GM19239 (cell line): Measurements from ENCODE around the gene CDH13.

Source experiments
- DNase-seq: peaks from one replicate; pipeline ENCODE4 v3.0.0; 2011; ENCODE audit warnings: low spot score; ENCODE audit not compliant: insufficient read length
- FAIRE-seq: peaks from 2 replicates; lab custom pipeline; 2011; peaks lifted over from hg19 to GRCh38; lab: Jason Lieb, UNC

CDH13 gene

GRCh38 chr16:83592778-83593177, 966.0 kb downstream of the CDH13 start:
- no peak for FAIRE-seq
- DNase-seq: no peak

DNA sequence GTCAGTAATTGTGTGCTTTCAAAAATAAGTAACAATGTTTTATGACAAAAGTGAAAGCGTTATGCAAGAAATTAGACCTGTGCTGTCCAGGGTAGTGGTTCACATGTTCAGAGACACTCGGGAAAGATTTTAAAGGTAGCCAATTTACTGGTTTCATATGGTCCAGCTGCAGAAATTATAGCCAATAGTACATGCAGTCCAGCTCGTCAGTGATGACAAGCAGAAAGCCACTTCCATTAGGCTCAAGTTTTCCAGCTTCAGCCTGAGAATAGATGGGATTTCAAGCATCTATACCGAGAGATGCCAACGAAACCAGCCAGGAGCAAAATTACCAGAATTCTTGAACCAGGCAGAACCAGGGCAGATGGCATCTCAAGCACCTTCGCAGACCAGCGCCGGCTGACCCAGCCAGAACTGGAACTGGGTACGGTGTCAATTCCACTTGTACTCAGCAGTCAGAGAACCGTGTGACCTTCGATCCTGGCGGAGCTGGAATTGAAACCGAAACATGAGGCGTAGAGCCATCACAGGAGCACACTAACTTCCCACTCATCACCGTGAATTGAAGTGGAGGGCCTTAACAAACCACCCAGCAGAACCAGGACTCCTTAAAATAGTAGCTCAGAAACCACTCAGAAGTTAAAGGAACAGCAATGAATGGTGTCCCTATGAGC, 973.2 kb downstream of the CDH13 start:
- DNase-seq (no peak), FAIRE-seq (no peak)

DNA sequence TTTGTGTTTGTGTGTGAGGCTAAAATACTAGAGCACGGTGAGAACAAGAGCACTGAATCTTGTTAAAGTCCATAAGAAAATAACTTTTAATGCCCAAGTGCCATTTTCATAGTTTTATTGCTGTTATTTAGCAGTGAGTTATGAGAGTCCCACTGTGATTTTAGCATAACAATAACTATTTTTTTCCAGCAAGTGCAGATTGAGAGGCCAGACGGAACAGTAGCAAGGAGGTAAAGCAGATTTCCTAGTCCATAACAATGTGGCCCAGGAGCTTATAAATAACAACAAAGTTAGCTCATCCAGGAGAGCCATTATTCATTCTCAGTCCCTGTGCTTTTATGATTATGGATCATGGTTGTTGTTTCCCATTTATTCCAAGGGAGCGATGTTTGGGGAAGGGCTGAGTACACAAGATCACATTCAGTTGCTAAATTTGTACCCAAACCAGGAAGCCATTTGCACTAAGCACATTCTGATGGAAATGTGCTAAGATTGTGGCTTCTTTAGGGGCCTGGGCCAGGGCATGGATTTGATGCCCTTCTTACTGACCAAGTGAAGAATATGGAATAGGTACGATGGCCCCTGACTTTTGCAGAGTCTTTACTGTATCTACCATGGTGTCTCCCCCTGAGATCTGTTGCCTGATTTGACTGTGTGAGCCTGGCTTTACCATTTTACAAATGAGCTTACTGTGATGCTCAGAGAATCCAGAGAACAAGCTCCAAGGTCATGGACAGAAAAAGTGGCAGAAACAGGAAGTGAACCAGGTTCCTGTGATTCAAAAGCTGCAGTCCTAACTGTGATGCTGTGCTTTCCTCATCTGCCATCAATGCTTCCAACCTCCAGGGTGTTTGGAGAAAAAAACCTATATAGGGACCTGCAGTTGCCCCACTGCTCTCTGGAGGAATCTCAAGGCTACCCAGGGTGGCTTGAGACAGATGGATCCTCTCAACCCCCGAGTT, 976.3 kb downstream of the CDH13 start:
- DNase-seq (no peak), FAIRE-seq (no peak)

- DNase-seq (no peak), FAIRE-seq (no peak)
Observed at GRCh38 chr16:83603723-83604570, 977.2 kb downstream of the CDH13 start.

GRCh38 chr16:83606486-83607030, 979.8 kb downstream of the CDH13 start:
- FAIRE-seq: no peak
- DNase-seq: no peak

GRCh38 chr16:83609178-83609577, 982.4 kb downstream of the CDH13 start:
- no peak for FAIRE-seq

DNA sequence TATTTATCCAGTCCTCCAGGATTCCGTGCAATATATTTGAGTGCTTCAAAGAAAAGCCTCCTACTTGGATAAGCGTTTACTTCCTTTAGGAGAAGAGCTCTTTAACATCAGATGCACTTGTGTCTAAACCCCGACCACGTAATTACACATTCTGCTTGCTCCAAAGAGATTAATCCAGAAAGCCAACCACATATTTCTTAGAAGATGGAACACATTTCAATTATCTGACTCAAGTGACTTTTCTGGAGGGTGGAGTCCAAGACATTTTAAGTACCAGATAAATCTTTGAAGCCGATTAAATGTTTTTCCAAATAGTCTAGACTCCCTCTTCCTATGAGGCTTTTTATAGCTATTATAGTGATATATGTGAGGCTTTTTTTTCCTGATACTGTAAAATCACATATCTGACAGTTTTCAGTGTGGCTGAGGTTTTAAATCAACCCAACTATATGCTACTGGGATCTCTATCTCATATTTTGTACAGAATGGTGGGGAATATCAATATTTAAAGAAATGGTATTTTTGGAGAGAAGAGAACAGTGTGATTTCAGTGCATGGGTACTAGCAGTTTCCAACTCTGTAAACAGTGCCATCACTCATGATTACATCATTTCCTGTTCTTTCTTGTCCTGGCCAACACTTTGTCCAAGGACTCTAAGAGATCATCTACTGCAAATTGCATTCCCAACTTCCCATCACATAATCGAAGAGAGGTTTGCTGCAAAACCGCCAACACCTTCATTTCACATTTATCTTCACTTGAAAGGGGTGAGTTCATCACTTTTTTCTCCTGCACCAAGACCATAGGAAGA, 988.6 kb downstream of the CDH13 start:
- FAIRE-seq (no peak), DNase-seq (no peak)

More at GRCh38 chr16:83609178-83609577, 982.4 kb downstream of the CDH13 start:
- no peak for DNase-seq

GRCh38 chr16:83615953-83616350, 989.2 kb downstream of the CDH13 start:
- FAIRE-seq: no peak
- DNase-seq: no peak

GRCh38 chr16:83619381-83620150, 992.8 kb downstream of the CDH13 start:
- DNase-seq: no peak
- FAIRE-seq: no peak

DNA sequence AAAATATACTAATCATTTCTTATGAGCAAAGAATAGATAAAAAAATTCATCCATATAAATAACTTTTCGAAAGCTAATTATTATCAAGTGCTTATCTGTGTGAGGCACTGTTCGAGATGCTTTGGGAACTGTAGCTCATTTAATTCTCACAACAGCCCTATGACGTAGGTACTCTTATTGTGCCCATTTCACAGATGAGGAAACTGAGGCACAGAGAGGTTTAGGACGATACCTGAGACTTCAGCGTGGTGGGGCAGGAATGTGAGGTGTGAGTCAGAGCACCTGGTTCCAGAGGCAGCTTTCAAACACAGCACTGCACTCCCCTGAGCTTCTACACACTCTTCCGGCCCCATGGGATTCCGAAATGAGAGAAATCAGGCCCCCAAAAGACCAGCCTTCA, 995.2 kb downstream of the CDH13 start:
- no peak for FAIRE-seq
- no peak for DNase-seq

DNA sequence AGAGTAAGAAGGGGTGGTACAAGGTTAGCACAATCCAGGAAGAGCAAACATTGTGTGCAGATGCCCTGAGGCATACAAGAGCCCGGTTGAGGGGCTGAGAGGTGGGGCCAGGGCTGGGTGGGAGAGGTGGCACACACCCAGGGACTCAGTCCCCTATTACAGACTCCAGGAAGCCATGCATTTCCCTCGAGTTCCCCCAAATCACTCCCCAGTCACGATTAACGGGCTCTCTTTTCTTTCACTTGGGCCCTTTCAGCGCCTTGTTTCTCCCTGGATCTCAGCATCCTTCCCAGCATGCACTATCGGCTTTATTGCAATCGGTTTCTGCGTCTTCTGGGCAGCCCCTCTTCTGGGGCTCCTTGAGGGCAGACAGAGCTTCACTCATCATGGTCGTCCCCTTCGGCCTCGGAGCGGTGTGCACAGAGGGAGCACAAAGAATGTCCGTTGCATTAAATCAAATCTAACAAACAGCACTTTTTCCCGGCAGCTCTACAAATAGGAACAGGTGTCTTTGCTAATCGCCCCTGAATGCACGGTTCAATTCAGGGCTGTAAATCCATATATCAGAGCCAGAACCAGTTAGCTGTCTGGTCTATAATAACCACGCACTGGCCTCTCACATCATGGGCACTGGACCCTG, 996.4 kb downstream of the CDH13 start:
- FAIRE-seq (no peak), DNase-seq (no peak)

DNA sequence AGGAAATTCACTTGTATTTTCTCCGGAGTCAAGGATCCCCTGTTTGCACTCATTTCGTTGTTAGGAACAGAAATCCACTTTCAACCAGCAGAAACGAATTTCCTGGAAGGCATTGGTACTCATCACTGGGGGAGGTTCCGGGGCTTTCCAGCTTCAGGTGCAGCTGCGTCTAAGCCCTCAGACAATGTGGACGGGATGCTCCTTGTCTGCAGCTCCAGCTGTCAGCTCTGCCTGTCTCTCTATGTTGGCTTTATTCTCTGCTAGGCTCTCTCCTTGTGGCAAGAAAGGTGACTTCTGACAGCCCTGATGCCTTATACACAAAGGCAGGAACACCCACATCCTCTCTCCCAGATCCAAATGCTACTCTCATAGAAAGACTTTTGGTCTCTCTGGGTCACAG, 997.1 kb downstream of the CDH13 start:
- FAIRE-seq (no peak), DNase-seq (no peak)

DNA sequence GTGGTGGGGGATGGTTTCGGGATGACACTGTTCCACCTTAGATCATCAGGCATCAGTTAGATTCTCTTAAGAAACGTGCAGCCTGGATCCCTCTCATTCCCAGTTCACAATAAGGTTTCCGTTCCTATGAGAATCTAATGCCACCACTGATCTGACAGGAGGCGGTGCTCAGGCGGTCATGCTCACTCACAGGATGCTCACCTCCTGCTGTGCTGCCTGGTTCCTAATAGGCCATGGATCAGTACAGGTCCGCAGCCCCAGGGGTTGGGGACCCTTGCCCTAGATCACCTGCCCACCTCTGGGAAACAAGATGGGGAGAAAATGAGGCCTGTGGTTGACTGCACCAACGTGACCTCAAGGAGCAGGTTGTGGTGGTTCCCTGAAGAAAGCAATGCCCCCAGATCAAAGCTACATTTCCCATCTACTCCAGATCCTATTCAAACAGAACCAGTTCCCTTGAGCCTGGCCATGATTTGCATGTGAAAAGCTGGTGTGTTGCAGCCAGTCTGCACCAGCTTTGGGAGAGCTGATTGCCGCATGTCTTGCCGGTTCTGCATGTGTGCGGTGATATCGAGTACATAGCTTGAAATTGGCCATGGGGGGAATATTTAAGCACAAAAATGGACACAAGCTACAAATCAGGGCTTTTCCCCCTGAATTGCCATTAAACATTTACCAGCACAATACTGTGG, 997.8 kb downstream of the CDH13 start:
- FAIRE-seq: no peak
- DNase-seq: no peak

DNA sequence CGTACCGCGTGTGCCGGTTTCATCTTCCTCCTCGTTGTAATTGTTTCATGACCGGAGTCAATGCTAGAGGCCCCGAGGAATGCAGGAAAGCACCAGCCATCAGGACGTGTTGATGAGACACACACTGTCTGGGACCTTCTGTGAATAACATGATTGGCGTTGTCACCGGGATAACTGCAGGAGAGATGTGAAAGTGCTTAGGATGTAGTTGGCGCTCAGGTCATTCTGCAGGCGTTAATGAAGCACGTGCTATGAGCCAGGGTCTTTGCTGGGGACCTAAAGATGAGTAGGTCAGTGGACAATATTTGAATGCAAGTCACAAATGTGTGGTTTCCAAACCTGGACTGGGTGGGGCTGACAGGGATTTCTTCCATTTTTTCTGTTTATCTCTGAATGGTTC, 999.4 kb downstream of the CDH13 start:
- FAIRE-seq (no peak), DNase-seq (no peak)

- no peak for FAIRE-seq
- DNase-seq: no peak
Observed at GRCh38 chr16:83626676-83627075, 999.9 kb downstream of the CDH13 start.

DNA sequence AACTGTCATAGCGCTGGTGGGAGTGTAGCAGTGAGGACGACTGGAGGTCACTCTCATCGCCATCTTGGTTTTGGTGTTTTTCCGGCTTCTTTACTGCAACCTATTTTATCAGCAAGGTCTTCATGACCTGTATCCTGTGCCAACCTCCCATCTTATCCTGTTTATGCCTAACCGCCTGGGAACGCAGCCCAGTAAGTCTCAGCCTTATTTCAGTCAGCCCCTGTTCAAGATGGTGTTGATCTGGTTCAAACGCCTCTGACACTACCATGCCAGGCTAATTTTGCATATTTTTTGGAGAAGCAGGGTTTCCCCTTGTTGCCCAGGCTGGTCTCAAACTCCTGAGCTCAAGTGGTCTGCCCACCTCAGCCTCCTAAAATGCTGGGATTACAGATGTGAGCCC, 1001.2 kb downstream of the CDH13 start:
- no peak for FAIRE-seq
- no peak for DNase-seq

DNA sequence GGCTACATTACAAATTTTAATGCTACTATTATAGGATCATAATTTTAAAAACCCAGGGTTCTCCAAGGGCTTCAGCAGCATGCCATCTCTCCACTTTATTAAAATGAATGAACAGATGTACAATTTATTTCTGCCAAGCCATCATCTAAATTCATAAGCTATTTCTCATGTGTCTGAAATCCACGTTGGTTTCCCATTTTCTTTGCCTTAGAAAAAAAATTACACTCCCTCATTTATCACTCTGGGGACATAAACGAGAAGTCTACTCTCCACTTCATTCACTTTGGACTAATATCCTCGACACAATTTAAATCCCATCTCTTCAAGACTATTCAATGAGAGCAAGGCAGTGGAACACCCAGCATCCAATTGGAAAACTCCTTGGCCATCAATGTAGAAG, 1002.7 kb downstream of the CDH13 start:
- FAIRE-seq: no peak
- DNase-seq: no peak

- no peak for FAIRE-seq
Observed at GRCh38 chr16:83629836-83630235, 1003.1 kb downstream of the CDH13 start.

More at GRCh38 chr16:83629836-83630235, 1003.1 kb downstream of the CDH13 start:
- no peak for DNase-seq
